Stimulated activated CD8-positive, alpha-beta memory T cell treated with anti-CD3 and anti-CD28 coated beads, Interleukin-2, amount 100 ng/mL, for 48 hours (primary cell): ENCODE data around the gene MSX1.

ENCODE experiments used
- DNase-seq, 2 donors: peaks; one replicate each; pipeline ENCODE4 v3.0.0-alpha.2; 2020; ENCODE audit warnings: low read depth in 2 of 2

MSX1 gene

GRCh38 chr4:4857809-4858508, 1.5 kb upstream of the MSX1 start:
- no peak for DNase-seq

- DNase-seq: no peak
Observed at GRCh38 chr4:4858527-4859324, 739 bp upstream of the MSX1 start.

DNA sequence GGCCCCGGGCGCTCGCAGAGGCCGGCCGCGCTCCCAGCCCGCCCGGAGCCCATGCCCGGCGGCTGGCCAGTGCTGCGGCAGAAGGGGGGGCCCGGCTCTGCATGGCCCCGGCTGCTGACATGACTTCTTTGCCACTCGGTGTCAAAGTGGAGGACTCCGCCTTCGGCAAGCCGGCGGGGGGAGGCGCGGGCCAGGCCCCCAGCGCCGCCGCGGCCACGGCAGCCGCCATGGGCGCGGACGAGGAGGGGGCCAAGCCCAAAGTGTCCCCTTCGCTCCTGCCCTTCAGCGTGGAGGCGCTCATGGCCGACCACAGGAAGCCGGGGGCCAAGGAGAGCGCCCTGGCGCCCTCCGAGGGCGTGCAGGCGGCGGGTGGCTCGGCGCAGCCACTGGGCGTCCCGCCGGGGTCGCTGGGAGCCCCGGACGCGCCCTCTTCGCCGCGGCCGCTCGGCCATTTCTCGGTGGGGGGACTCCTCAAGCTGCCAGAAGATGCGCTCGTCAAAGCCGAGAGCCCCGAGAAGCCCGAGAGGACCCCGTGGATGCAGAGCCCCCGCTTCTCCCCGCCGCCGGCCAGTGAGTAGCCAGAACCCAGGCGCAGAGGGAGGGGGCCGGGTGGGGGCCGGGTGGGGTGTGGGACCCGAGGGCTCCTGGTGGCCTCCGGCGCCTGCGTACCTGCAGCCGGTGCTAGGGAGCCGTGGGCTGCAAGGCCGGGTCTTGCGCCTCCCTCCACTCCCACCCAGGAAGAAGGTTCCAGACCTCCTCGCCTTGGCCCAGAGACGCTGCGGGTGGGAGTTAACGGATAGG, 534 bp downstream of the MSX1 start:
- no peak for DNase-seq

DNA sequence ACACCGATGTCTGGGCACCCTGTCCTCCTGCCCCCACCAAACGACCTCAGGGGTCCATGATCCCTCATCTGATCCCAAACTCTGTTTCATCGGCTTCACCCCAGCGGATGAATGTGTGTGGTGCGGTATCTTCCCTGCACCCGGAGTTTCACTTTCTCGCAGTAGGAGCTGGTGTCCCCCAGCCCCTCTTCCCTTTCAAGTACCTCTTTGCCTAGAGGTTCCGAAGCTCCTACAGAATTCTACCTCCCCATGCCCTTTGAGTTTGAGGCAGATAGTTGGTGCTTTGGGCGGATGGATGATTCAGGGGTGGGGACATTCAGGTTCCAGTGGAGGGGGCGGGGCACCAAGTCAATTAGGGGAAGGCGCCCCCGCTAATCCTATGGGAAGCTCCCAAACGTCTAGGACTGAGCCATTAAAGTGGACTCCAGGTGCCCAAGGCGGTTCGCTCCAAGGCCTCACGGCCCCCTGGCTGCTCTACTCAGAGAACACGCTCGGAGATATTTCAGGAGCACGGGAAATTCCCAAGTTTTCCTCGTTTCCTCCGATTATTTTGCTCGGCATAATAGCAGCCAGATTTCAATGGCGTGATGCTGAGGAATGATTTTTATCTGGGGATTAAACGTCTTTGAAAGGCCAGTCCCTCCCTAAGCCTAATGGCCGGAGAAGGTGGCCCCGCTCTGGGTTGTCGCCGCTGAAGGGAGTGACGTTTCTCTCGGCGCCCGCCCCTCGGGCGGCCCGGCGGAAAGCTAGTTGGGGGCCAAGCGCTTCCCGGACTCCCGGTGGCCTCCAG, 1.3 kb downstream of the MSX1 start:
- no peak for DNase-seq

GRCh38 chr4:4861390-4862018, 2.0 kb downstream of the MSX1 start:
- no peak for DNase-seq

DNA sequence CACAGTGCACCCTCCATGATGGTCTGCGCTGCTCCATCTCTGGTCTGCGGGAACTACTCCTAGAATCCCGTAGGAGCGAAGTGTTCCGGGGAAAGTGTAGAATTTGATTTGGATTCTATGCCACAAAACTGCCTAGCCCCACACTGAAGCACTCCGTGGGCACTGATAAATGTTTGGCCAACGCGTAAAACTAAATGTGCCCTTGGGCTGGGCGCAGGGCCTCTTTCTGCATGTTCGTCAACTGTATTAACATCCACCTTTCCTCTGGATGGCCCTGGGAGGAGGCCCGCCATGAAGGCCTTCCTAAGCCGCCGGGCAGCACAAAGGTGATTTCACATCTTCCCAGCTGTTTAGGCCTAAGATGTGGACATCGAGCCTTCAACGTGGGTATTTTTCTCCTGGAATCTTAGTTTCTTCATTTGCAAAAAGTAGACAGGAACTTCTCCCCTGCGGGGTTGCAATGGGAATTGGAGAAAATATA, 2.6 kb downstream of the MSX1 start:
- DNase-seq: no peak

- DNase-seq: no peak
Observed at GRCh38 chr4:4862665-4863482, 3.4 kb downstream of the MSX1 start.

DNA sequence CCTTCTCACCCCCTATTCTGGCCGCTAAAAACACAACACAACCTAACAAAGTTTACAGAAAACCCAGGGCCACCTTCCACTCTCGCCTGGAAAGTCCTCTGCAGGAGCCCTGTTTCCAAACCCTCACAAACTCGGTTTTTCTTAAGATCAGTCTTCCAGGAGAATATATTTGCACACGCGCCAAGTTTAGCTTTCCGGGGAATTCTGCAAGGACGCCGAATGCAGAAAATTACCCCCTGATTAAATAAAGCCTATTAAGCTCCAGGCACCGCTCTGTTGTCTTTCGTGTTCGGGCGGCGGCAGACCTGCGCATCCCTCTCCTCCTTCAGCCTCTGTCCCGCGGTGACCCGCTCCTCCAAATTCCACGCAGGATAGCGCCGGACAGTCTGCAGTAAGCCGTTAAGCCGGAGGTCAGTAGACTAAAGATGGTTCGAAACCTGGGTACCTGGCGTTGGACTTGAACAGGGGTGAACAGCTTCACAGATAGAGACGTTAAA, 5.0 kb downstream of the MSX1 start:
- DNase-seq: no peak

DNA sequence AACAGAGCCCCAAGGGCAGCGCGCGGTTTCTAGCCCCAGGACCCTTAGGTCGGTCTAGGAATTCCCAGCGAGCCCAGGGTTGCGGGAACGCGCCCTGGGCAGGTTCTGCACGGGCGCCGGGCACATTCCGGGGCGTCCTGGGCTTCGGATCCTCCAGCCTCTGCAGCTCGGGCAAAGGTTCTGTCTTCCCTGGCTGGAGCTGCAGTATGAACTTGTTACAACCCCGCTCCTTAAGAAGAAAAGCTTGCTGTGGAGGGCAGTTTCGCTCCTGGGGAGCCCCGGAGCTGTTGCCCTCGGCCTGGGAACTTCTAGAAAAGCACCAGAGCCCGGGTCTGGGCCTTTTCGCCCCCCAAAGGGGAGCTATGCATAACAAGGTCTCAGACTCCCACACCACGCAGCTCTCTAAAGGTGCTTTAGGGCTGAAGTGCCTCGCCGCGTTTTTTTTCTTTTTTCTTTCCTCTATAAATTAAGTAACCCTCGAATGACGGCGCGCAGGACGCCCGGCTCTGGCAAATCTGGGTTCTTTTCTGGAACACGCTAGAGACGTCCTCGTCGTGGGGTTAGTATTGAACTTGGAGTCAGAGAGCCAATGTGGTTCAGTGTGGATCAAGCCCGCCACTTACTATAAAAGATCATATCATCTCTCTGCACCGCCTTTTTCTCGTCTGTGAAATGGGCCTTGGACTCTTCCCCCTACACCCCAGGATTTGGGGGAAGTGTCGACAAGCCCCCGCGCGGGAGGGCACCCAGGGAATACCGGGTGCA, 5.7 kb downstream of the MSX1 start:
- DNase-seq: no peak

- DNase-seq: no peak
Observed at GRCh38 chr4:4865705-4866123, 6.2 kb downstream of the MSX1 start.

DNA sequence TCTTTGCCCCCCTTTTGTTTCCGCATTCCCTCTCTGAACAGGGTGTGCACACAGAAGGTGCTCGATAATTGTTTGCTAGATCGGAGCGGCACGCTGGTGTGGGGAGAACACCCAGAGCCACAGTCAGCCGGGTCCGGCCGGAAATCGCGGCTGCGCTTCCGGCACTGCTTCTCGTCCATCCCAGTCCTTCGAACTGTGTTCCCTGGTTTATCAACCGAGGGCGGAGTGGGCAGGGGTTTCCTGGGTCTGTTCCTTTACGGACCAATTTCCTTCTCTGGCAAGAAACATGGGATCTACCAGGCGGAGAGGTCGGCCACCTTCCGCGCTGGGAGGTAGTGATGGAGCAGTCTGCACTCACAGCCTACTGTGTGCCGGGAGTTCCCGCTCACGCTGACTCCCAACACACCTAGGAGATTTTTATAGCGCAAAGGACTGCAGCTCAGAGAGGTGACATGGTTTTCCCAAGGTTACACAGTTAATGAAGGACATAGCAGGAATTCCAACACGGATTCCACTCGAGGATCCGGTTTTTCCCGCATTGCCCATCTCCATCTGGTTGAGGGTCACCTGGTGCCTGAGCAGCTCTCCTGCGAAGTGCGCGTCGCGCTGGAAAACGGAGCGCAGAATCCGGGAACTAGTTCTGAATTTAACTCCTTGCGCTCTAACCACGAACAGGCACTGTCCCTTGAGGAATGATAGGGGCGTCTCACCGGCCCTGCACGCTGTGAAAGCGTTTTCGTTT, 6.8 kb downstream of the MSX1 start:
- DNase-seq: no peak

GRCh38 chr4:4866866-4867374, 7.5 kb downstream of the MSX1 start:
- no peak for DNase-seq

DNA sequence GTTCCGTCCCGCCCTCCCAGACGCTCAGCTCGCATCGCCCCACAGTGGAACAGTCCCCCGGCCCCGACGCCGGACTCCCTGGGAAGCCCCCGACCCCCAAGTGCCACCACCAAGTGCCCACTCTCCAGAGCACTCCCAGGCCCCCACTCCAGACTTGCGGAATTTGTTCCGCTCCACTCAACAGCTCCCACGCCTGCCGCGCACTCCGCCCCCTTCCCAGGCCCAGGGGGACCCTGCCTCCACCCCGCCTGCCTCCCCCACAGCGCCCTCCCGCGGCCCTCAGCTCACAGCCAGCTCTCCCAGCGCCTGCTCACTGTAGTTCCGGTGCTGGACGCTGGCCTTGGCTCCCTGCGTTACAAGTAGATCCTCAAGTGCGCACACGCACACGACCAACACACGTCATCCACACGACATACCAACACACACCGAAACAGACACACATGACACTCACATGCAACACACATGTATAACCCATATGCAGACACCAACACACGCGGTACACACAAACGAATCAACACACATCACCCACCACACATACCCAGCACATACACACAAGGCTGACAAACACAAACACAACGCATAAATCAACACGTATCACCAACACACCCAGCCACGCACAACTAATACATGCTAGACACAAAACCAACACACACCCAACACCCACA, 8.0 kb downstream of the MSX1 start:
- DNase-seq: no peak

GRCh38 chr4:4868040-4868757, 8.7 kb downstream of the MSX1 start:
- DNase-seq: no peak

DNA sequence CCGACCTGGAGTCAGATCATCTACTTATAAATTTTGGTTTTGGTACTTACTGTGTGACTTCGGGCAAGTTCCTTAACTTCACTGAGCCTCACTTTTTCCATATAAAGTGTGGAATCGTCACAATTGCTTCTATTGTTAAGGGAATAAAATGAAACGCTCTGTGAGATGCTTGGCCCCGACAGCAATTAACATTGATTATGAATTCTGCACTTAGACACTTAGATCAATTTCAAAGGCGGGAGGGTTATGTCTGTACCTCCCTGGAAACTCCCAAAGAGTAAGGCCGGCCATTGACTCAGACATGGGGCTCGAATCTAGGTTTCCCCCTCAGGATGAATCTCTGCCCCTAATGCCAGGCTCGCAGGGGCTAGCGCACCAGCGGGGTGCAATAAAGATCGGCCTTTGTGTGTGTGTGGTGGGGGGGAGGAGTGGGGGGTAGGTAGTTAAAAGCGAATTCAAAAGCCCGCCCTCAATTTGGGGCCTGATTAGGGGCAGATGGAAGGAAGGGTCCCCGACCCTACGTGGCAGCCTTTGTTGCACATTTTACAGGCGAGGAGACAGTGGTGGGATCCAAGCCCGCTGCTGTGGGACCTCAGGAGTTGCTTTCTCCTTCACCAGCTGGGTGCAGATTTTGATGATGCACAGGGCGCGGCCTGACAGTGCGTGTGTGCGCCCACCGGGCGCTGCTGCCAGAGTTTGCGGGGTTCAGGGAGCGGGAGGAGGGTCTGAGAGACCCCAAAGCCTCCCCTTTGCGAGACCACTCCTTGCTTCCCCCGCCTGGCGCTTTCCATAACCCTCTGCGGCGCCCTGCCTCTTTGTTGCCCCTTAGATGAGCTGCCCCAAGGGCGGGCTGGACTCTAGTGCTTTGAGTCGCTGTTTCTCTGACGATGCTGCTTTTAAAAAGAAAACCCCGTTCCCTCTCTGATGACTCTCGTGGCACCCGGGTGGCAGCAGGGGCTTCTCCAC, 9.6 kb downstream of the MSX1 start:
- no peak for DNase-seq
